ENCODE measurements around the gene OGT.

GRCh38 chrX:71496476-71496875, 36.4 kb upstream of the OGT start:
- TF ChIP-seq SIN3A (IDR thresholded peaks at IDR 0.05; ENCODE audit: borderline replicate concordance, insufficient read depth, low read length) = no peak
- TF ChIP-seq TAF1 (IDR thresholded peaks at IDR 0.05; ENCODE audit: borderline replicate concordance, insufficient read depth, low read length) = no peak
- TF ChIP-seq REST (IDR thresholded peaks at IDR 0.05; ENCODE audit: insufficient read depth in 1 of 2, low read depth in 2 of 2, low read length in 2 of 2) = no peak
- TF ChIP-seq POLR2AphosphoS5 (IDR thresholded peaks at IDR 0.05; ENCODE audit: low read depth, low read length) = no peak
- no peak for TF ChIP-seq FOXP2 (optimal IDR thresholded peaks at IDR 0.05; ENCODE audit: borderline replicate concordance, extremely low read depth, extremely low read length, insufficient read depth)

Data from PFSK-1 (cell line).